ENCODE measurements around the gene NUP50.
"Not testable (repeated sequence)": the region's sequence is repeated elsewhere in the genome, so short reads cannot be mapped to it uniquely, and the experiment has no call there.

- TF ChIP-seq, protein P1, sequence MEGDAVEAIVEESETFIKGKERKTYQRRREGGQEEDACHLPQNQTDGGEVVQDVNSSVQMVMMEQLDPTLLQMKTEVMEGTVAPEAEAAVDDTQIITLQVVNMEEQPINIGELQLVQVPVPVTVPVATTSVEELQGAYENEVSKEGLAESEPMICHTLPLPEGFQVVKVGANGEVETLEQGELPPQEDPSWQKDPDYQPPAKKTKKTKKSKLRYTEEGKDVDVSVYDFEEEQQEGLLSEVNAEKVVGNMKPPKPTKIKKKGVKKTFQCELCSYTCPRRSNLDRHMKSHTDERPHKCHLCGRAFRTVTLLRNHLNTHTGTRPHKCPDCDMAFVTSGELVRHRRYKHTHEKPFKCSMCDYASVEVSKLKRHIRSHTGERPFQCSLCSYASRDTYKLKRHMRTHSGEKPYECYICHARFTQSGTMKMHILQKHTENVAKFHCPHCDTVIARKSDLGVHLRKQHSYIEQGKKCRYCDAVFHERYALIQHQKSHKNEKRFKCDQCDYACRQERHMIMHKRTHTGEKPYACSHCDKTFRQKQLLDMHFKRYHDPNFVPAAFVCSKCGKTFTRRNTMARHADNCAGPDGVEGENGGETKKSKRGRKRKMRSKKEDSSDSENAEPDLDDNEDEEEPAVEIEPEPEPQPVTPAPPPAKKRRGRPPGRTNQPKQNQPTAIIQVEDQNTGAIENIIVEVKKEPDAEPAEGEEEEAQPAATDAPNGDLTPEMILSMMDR (conservative IDR thresholded peaks at IDR 0.05): not testable (repeated sequence)
- not testable (repeated sequence) for TF ChIP-seq ZFX (IDR thresholded peaks at IDR 0.05)
Measured at GRCh38 chr22:45191746-45192145, 28.0 kb downstream of the NUP50 start.
